PC-3 (cell line): ENCODE data around the gene TMEM40. TPM values are rescaled to one million over a fixed set of nuclear protein-coding genes. Genes with fewer than 3 reads are reported as not detected.

Experiments used
- ATAC-seq: fragments of 200-7000 bp; cut with Tn5 transposase; 2 replicates; pipeline ENCODE4 v1.9.1; 2020; ENCODE audit warnings: mild to moderate bottlenecking, moderate library complexity
- BruUV-seq: library from RNA; stranded (reverse); fragments of 400-500 nt; replicated peaks from 2 replicates; lab custom pipeline; 2021; lab: Mats Ljungman, UMichigan
- CTCF ChIA-PET: fragments of 300-600 bp; sonication (Branson Sonifier 250); formaldehyde crosslinking; loops from one replicate; lab custom pipeline; 2022; ENCODE audit warnings: antibody characterized with exemption; lab: Charles Lee
- POLR2A ChIA-PET: fragments of 300-600 bp; sonication (Branson Sonifier 250); formaldehyde crosslinking; loops from one replicate; lab custom pipeline; 2022; ENCODE audit warnings: antibody characterized with exemption; ENCODE audit not compliant: unreplicated experiment; lab: Charles Lee
- DNase-seq: peaks from one replicate; pipeline ENCODE4 v3.0.0-alpha.2; 2015
- H2AFZ ChIP-seq: fragments of 300-600 bp; sonication (generic); 2 replicates; pipeline ENCODE4 v1.6.0; 2016; ENCODE audit warnings: antibody characterized with exemption, low read length
- H3F3A ChIP-seq: fragments of 300-600 bp; sonication (generic); one replicate; pipeline ENCODE4 v1.6.0; 2017; ENCODE audit warnings: antibody characterized with exemption, low read length, control low read depth, mild to moderate bottlenecking; ENCODE audit not compliant: unreplicated experiment
- H3K27ac ChIP-seq: fragments of 300-600 bp; sonication (generic); 2 replicates; pipeline ENCODE4 v1.5.1; 2016; ENCODE audit warnings: mild to moderate bottlenecking, low read length
- H3K27me3 ChIP-seq: fragments of 300-600 bp; sonication (generic); 2 replicates; pipeline ENCODE4 v1.6.1; 2016; ENCODE audit warnings: low read length, mixed read lengths
- H3K36me3 ChIP-seq: fragments of 300-600 bp; sonication (generic); 2 replicates; pipeline ENCODE4 v1.6.1; 2016; ENCODE audit warnings: low read depth, mixed run types, low read length, mixed read lengths
- H3K4me1 ChIP-seq: fragments of 300-600 bp; sonication (generic); 2 replicates; pipeline ENCODE4 v1.5.1; 2016; ENCODE audit warnings: low read length; ENCODE audit not compliant: insufficient read depth
- H3K4me2 ChIP-seq: fragments of 300-600 bp; sonication (generic); 2 replicates; pipeline ENCODE4 v1.6.0; 2016; ENCODE audit warnings: low read length
- H3K4me3 ChIP-seq: fragments of 300-600 bp; sonication (generic); 2 replicates; pipeline ENCODE4 v1.5.1; 2016; ENCODE audit warnings: mild to moderate bottlenecking, low read length, mixed read lengths
- H3K79me2 ChIP-seq: fragments of 300-600 bp; sonication (generic); 2 replicates; pipeline ENCODE4 v1.6.1; 2017; ENCODE audit warnings: low read length, mixed read lengths
- H3K9ac ChIP-seq: fragments of 300-600 bp; sonication (generic); 2 replicates; pipeline ENCODE4 v1.6.0; 2016; ENCODE audit warnings: mild to moderate bottlenecking, low read length
- H3K9me2 ChIP-seq: fragments of 300-600 bp; sonication (generic); replicated peaks from 2 replicates; pipeline ENCODE4 v1.6.1; 2016; ENCODE audit warnings: mixed run types, low read length, mixed read lengths
- H3K9me3 ChIP-seq: fragments of 300-600 bp; sonication (generic); 2 replicates; pipeline ENCODE4 v1.6.1; 2016; ENCODE audit warnings: low read length, mixed read lengths
- H4K20me1 ChIP-seq: fragments of 300-600 bp; sonication (generic); 2 replicates; pipeline ENCODE4 v1.6.1; 2016; ENCODE audit warnings: low read length, mixed read lengths
- CTCF ChIP-seq: fragments of 300-600 bp; sonication (generic); conservative IDR thresholded peaks from 2 replicates; pipeline ENCODE4 v1.5.1; 2017; ENCODE audit warnings: antibody characterized with exemption, low read depth, mild to moderate bottlenecking, low read length
- EZH2 ChIP-seq: fragments of 300-600 bp; sonication (generic); IDR thresholded peaks from one replicate; pipeline ENCODE4 v1.6.1; 2017; ENCODE audit warnings: antibody characterized with exemption, mild to moderate bottlenecking, low read length; ENCODE audit not compliant: unreplicated experiment
- EZH2phosphoT487 ChIP-seq: fragments of 300-600 bp; sonication (generic); IDR thresholded peaks from 2 replicates; pipeline ENCODE4 v1.6.1; 2018; ENCODE audit warnings: mild to moderate bottlenecking, antibody characterized with exemption, low read length, borderline replicate concordance
- intact Hi-C: fragments of 100-400 bp; cut with micrococcal nuclease; formaldehyde crosslinking; loops from 2 replicates; pipeline ENCODE4 v1.9.0; 2023
- total RNA-seq: library from RNA; depleted of rRNA; stranded (reverse); fragments of >200 nt; gene quantifications from 2 replicates; pipeline ENCODE4 v1.2.3, GENCODE V29; 2014

Gene TMEM40
- total RNA-seq, 1 experiment from 2014 or later, result 10.4 TPM

- CTCF ChIA-PET, result no interaction called here
- no peak overlapping the region for H2AFZ ChIP-seq
Observed at GRCh38 chr3:12700800-12701199, 58.3 kb downstream of the TMEM40 start.

GRCh38 chr3:12695916-12696315 lies 63.1 kb downstream of the TMEM40 start:
- ATAC-seq (no peak), DNase-seq (no peak)
- Histone ChIP-seq H4K20me1 (no peaks in the 10 kb centered on the region), H3K9ac (no peak overlapping the region), H3K27ac (no peak overlapping the region), H3K9me3 (no peaks in the 10 kb centered on the region), H3K36me3 (no peaks in the 10 kb centered on the region), H3K27me3 (no peaks in the 10 kb centered on the region), H3F3A (no peaks in the 10 kb centered on the region), H3K9me2 (no peaks in the 10 kb centered on the region), H3K4me1 (no peaks in the 10 kb centered on the region), H3K4me2 (no peak overlapping the region), H3K4me3 (no peak overlapping the region), H2AFZ (no peak overlapping the region), H3K79me2 (no peaks in the 10 kb centered on the region)
- ChIA-PET CTCF (no interaction called here), POLR2A (no interaction called here)
- intact Hi-C loops, result no loop called here
- no TSS peak for BruUV-seq
- no peak for TF ChIP-seq CTCF
- no peak for TF ChIP-seq EZH2
- no peak for TF ChIP-seq EZH2phosphoT487

More at GRCh38 chr3:12700800-12701199, 58.3 kb downstream of the TMEM40 start:
- intact Hi-C loops, result no loop called here
- H3K27me3 ChIP-seq, result no peaks in the 10 kb centered on the region
- H3K4me3 ChIP-seq, result no peak overlapping the region
- DNase-seq, result no peak
- H3K79me2 ChIP-seq, result no peaks in the 10 kb centered on the region
- no peaks in the 10 kb centered on the region for H3K9me2 ChIP-seq
- no peaks in the 10 kb centered on the region for H3K9me3 ChIP-seq
- H3K36me3 ChIP-seq, result no peaks in the 10 kb centered on the region
- no TSS peak for BruUV-seq
- no peak overlapping the region for H3K27ac ChIP-seq
- TF ChIP-seq EZH2phosphoT487 (no peak), EZH2 (no peak), CTCF (no peak)
- H4K20me1 ChIP-seq, result no peaks in the 10 kb centered on the region
- H3K4me2 ChIP-seq, result no peak overlapping the region
- H3K4me1 ChIP-seq, result peaks cover 7% of the 10 kb centered on the region; the same call in 1 of the 2 replicates
- no peak for ATAC-seq
- POLR2A ChIA-PET, result no interaction called here
- no peaks in the 10 kb centered on the region for H3F3A ChIP-seq
- H3K9ac ChIP-seq, result no peak overlapping the region

GRCh38 chr3:12695112-12695511 lies 63.9 kb downstream of the TMEM40 start:
- ATAC-seq (no peak), DNase-seq (no peak)
- Histone ChIP-seq H3K4me2 (no peak overlapping the region), H3K9me2 (no peaks in the 10 kb centered on the region), H3K9ac (no peak overlapping the region), H3K4me3 (no peak overlapping the region), H3K27me3 (no peaks in the 10 kb centered on the region), H4K20me1 (no peaks in the 10 kb centered on the region), H3F3A (no peaks in the 10 kb centered on the region), H3K9me3 (no peaks in the 10 kb centered on the region), H3K36me3 (no peaks in the 10 kb centered on the region), H3K4me1 (no peaks in the 10 kb centered on the region), H2AFZ (no peak overlapping the region), H3K27ac (no peak overlapping the region), H3K79me2 (no peaks in the 10 kb centered on the region)
- ChIA-PET POLR2A (no interaction called here), CTCF (no interaction called here)
- intact Hi-C loops, result no loop called here
- no TSS peak for BruUV-seq
- TF ChIP-seq EZH2phosphoT487 (no peak), CTCF (no peak), EZH2 (no peak)
